G401 (cell line): ENCODE data around the gene NEURL3. TPM values are rescaled to one million over a fixed set of nuclear protein-coding genes. Genes with fewer than 3 reads are reported as not detected.
A peak's percentile ranks its signal among the peaks of the same experiment; 100 is the strongest.
"Not testable (repeated sequence)": the region's sequence is repeated elsewhere in the genome, so short reads cannot be mapped to it uniquely, and the experiment has no call there.

Source experiments
- DNase-seq: peaks from one replicate; pipeline ENCODE4 v3.0.0-alpha.2; 2015; ENCODE audit warnings: low spot score
- in situ Hi-C: cut with HindIII; loops from 2 replicates; pipeline ENCODE4 v1.10.0; 2016; ENCODE audit warnings: low sequenced_read_pairs, mixed read lengths
- total RNA-seq: library from RNA; depleted of rRNA; stranded (reverse); fragments of >200 nt; shearing (Covaris generic); gene quantifications from 2 replicates; pipeline ENCODE4 v1.2.3, GENCODE V29; 2014

The NEURL3 gene
- total RNA-seq, 1 experiment from 2014 or later, result not detected

- DNase-seq, result peak; percentile 86
- in situ Hi-C loops, result no loop called here
Observed at GRCh38 chr2:96498021-96498431, 7.1 kb downstream of the NEURL3 start.

- DNase-seq, result no peak
- in situ Hi-C loops, result no loop called here
Observed at GRCh38 chr2:96495982-96496629, 9.1 kb downstream of the NEURL3 start.

- in situ Hi-C loops, result no loop called here
- no peak for DNase-seq
Observed at GRCh38 chr2:96494188-96494587, 11.0 kb downstream of the NEURL3 start.

- DNase-seq, result no peak
- in situ Hi-C loops, result no loop called here
Observed at GRCh38 chr2:96493072-96493471, 12.1 kb downstream of the NEURL3 start.

GRCh38 chr2:96491860-96492497, 13.2 kb downstream of the NEURL3 start:
- in situ Hi-C loops, result no loop called here

GRCh38 chr2:96489663-96490062, 15.5 kb downstream of the NEURL3 start:
- no peak for DNase-seq
- in situ Hi-C loops, result no loop called here

More at GRCh38 chr2:96491860-96492497, 13.2 kb downstream of the NEURL3 start:
- no peak for DNase-seq

- in situ Hi-C loops, result no loop called here
- no peak for DNase-seq
Observed at GRCh38 chr2:96489261-96489660, 15.9 kb downstream of the NEURL3 start.

GRCh38 chr2:96486696-96487095, 18.5 kb downstream of the NEURL3 start:
- in situ Hi-C loops, result no loop called here
- DNase-seq, result no peak

GRCh38 chr2:96485751-96486651, 19.2 kb downstream of the NEURL3 start:
- peak; percentile 85 for DNase-seq
- in situ Hi-C loops, result no loop called here

GRCh38 chr2:96485350-96485749, 19.8 kb downstream of the NEURL3 start:
- DNase-seq, result no peak
- in situ Hi-C loops, result no loop called here

GRCh38 chr2:96484091-96484490, 21.1 kb downstream of the NEURL3 start:
- in situ Hi-C loops, result no loop called here
- DNase-seq, result no peak

- in situ Hi-C loops, result no loop called here
Observed at GRCh38 chr2:96477458-96477857, 27.7 kb downstream of the NEURL3 start.

GRCh38 chr2:96471772-96472171, 33.4 kb downstream of the NEURL3 start:
- in situ Hi-C loops, result no loop called here
- no peak for DNase-seq

More at GRCh38 chr2:96477458-96477857, 27.7 kb downstream of the NEURL3 start:
- no peak for DNase-seq

- no peak for DNase-seq
- in situ Hi-C loops, result no loop called here
Observed at GRCh38 chr2:96470636-96471035, 34.5 kb downstream of the NEURL3 start.

GRCh38 chr2:96470109-96470508, 35.0 kb downstream of the NEURL3 start:
- in situ Hi-C loops, result no loop called here
- DNase-seq, result no peak

GRCh38 chr2:96468904-96469303, 36.3 kb downstream of the NEURL3 start:
- in situ Hi-C loops, result no loop called here

GRCh38 chr2:96464651-96465050, 40.5 kb downstream of the NEURL3 start:
- in situ Hi-C loops, result no loop called here
- DNase-seq, result no peak

More at GRCh38 chr2:96468904-96469303, 36.3 kb downstream of the NEURL3 start:
- no peak for DNase-seq

- no peak for DNase-seq
- in situ Hi-C loops, result no loop called here
Observed at GRCh38 chr2:96464061-96464460, 41.1 kb downstream of the NEURL3 start.

GRCh38 chr2:96463119-96463518, 42.0 kb downstream of the NEURL3 start:
- in situ Hi-C loops, result no loop called here
- DNase-seq, result no peak

- in situ Hi-C loops, result not testable (repeated sequence)
Observed at GRCh38 chr2:96461616-96462015, 43.5 kb downstream of the NEURL3 start.

More at GRCh38 chr2:96461616-96462015, 43.5 kb downstream of the NEURL3 start:
- DNase-seq, result not testable (repeated sequence)
